ENCODE results near the gene C2CD4C.

DNA sequence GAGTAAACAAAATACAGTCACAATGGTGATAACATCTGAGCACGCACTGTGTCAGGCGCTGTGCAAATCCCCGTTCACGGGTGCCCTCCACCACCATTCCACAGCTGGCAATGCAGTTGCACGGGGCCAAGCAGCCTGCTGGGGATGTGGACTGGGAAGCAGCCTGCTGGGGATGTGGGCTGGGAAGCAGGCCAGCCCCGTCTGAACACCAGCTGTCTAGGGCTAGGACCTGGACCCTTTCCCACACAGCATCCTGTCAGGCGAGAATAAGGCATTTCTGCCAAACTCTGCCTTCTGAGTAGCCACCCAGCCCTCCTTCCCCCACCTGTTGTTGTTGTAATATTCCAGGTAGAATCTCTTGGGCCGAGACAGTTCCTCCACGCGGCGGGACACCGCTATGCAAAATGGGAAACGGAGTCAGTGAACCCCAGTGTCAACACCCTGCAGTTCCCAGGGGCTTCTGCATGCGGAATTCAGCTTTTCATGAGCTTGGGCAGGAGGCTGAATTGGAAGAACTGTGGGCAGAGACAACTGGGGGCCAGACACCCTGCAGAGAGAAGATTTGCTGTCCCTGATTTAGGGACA lies 36.5 kb downstream of the C2CD4C start:
- no peak for TF ChIP-seq EZH2 (IDR thresholded peaks at IDR 0.05; ENCODE audit: low read depth, unreplicated experiment)
- TF ChIP-seq, protein P1, sequence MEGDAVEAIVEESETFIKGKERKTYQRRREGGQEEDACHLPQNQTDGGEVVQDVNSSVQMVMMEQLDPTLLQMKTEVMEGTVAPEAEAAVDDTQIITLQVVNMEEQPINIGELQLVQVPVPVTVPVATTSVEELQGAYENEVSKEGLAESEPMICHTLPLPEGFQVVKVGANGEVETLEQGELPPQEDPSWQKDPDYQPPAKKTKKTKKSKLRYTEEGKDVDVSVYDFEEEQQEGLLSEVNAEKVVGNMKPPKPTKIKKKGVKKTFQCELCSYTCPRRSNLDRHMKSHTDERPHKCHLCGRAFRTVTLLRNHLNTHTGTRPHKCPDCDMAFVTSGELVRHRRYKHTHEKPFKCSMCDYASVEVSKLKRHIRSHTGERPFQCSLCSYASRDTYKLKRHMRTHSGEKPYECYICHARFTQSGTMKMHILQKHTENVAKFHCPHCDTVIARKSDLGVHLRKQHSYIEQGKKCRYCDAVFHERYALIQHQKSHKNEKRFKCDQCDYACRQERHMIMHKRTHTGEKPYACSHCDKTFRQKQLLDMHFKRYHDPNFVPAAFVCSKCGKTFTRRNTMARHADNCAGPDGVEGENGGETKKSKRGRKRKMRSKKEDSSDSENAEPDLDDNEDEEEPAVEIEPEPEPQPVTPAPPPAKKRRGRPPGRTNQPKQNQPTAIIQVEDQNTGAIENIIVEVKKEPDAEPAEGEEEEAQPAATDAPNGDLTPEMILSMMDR (conservative IDR thresholded peaks at IDR 0.05; ENCODE audit: low read depth in 2 of 2) = no peak
- TF ChIP-seq JUNB (IDR thresholded peaks at IDR 0.05; ENCODE audit: unreplicated experiment) = no peak
- TF ChIP-seq, protein P2, sequence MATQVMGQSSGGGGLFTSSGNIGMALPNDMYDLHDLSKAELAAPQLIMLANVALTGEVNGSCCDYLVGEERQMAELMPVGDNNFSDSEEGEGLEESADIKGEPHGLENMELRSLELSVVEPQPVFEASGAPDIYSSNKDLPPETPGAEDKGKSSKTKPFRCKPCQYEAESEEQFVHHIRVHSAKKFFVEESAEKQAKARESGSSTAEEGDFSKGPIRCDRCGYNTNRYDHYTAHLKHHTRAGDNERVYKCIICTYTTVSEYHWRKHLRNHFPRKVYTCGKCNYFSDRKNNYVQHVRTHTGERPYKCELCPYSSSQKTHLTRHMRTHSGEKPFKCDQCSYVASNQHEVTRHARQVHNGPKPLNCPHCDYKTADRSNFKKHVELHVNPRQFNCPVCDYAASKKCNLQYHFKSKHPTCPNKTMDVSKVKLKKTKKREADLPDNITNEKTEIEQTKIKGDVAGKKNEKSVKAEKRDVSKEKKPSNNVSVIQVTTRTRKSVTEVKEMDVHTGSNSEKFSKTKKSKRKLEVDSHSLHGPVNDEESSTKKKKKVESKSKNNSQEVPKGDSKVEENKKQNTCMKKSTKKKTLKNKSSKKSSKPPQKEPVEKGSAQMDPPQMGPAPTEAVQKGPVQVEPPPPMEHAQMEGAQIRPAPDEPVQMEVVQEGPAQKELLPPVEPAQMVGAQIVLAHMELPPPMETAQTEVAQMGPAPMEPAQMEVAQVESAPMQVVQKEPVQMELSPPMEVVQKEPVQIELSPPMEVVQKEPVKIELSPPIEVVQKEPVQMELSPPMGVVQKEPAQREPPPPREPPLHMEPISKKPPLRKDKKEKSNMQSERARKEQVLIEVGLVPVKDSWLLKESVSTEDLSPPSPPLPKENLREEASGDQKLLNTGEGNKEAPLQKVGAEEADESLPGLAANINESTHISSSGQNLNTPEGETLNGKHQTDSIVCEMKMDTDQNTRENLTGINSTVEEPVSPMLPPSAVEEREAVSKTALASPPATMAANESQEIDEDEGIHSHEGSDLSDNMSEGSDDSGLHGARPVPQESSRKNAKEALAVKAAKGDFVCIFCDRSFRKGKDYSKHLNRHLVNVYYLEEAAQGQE (IDR thresholded peaks at IDR 0.05; ENCODE audit: unreplicated experiment) = no peak
- no peak for TF ChIP-seq POLR2AphosphoS5 (IDR thresholded peaks at IDR 0.05; ENCODE audit: low read depth)
- no peak for TF ChIP-seq EZH2phosphoT487 (IDR thresholded peaks at IDR 0.05; ENCODE audit: unreplicated experiment)
- no peak for TF ChIP-seq STAT1 (IDR thresholded peaks at IDR 0.05; ENCODE audit: unreplicated experiment)
- TF ChIP-seq ZNF114 (CRISPR knock-in tag; IDR thresholded peaks at IDR 0.05) = no peak
